IPS-NIHi11 (cell line): ENCODE results near the gene AGAP1.
A peak's percentile ranks its signal among the peaks of the same experiment; 100 is the strongest.

Experiments
- DNase-seq: peaks from one replicate; pipeline ENCODE4 v3.0.0; 2012; ENCODE audit warnings: mixed read lengths, low spot score

The AGAP1 gene

GRCh38 chr2:236173729-236174607 lies 680.1 kb downstream of the AGAP1 start:
- DNase-seq, result no peak

GRCh38 chr2:236175548-236176150 lies 681.8 kb downstream of the AGAP1 start:
- no peak for DNase-seq

- DNase-seq, result peak; percentile 60
Measured at GRCh38 chr2:236176417-236176816, 682.6 kb downstream of the AGAP1 start.

GRCh38 chr2:236176951-236177350 lies 683.1 kb downstream of the AGAP1 start:
- DNase-seq, result no peak

- peak; percentile 72 for DNase-seq
Measured at GRCh38 chr2:236177604-236177966, 683.7 kb downstream of the AGAP1 start.

- peak; percentile 86 for DNase-seq
Measured at GRCh38 chr2:236177967-236178889, 684.4 kb downstream of the AGAP1 start.

GRCh38 chr2:236178890-236179235 lies 685.0 kb downstream of the AGAP1 start:
- no peak for DNase-seq

GRCh38 chr2:236179236-236180075 lies 685.6 kb downstream of the AGAP1 start:
- no peak for DNase-seq

GRCh38 chr2:236180076-236180816 lies 686.4 kb downstream of the AGAP1 start:
- no peak for DNase-seq

GRCh38 chr2:236180831-236181453 lies 687.1 kb downstream of the AGAP1 start:
- DNase-seq, result peak; percentile 83
